IMR-90 (cell line): ENCODE measurements around the gene ADSS1.

Source experiments
- BHLHE40 ChIP-seq: fragments of 150-350 bp; IDR thresholded peaks from 2 replicates; pipeline ENCODE4 v1.6.1; 2016; ENCODE audit warnings: mild to moderate bottlenecking, low read depth, low read length
- CEBPB ChIP-seq: IDR thresholded peaks from 2 replicates; pipeline ENCODE4 v1.6.1; 2012; ENCODE audit warnings: low read depth, low read length, improper control_type of control experiment
- MAFK ChIP-seq: IDR thresholded peaks from 2 replicates; pipeline ENCODE4 v1.6.1; 2012; ENCODE audit warnings: low read depth, low read length, improper control_type of control experiment
- MAZ ChIP-seq: IDR thresholded peaks from 2 replicates; pipeline ENCODE4 v1.6.1; 2012; ENCODE audit warnings: low read depth, mild to moderate bottlenecking, low read length, improper control_type of control experiment, moderate library complexity, borderline replicate concordance
- MXI1 ChIP-seq: IDR thresholded peaks from 2 replicates; pipeline ENCODE4 v1.6.1; 2012; ENCODE audit warnings: low read depth, mild to moderate bottlenecking, low read length, moderate library complexity, borderline replicate concordance
- NFE2L2 ChIP-seq: fragments of 150-350 bp; IDR thresholded peaks from 2 replicates; pipeline ENCODE4 v1.6.1; 2016; ENCODE audit warnings: low read depth, mild to moderate bottlenecking, low read length
- POLR2A ChIP-seq: IDR thresholded peaks from 2 replicates; pipeline ENCODE4 v1.6.1; 2012; ENCODE audit warnings: mild to moderate bottlenecking, low read depth, low read length
- RAD21 ChIP-seq: IDR thresholded peaks from 2 replicates; pipeline ENCODE4 v1.6.1; 2012; ENCODE audit warnings: low read length, improper control_type of control experiment
- RCOR1 ChIP-seq: IDR thresholded peaks from 2 replicates; pipeline ENCODE4 v1.6.1; 2012; ENCODE audit warnings: mild to moderate bottlenecking, low read length, improper control_type of control experiment; ENCODE audit not compliant: insufficient replicate concordance
- RFX5 ChIP-seq: IDR thresholded peaks from 2 replicates; pipeline ENCODE4 v1.8.0; 2012; ENCODE audit warnings: low read depth, mild to moderate bottlenecking, low read length, moderate library complexity
- SMC3 ChIP-seq: fragments of 150-350 bp; IDR thresholded peaks from 2 replicates; pipeline ENCODE4 v1.6.1; 2016; ENCODE audit warnings: low read depth, mild to moderate bottlenecking, antibody characterized with exemption, low read length, moderate library complexity
- TF ChIP-seq, protein P1 (sequence below): conservative IDR thresholded peaks from 2 replicates; pipeline ENCODE4 v1.5.1; 2012; ENCODE audit warnings: mild to moderate bottlenecking, low read depth, low read length, improper control_type of control experiment
- TF ChIP-seq, protein P2 (sequence below): fragments of 150-350 bp; IDR thresholded peaks from 2 replicates; pipeline ENCODE4 v1.6.1; 2016; ENCODE audit warnings: low read depth, mild to moderate bottlenecking, low read length, moderate library complexity, borderline replicate concordance
- TF ChIP-seq, protein P3 (sequence below): fragments of 150-350 bp; IDR thresholded peaks from 2 replicates; pipeline ENCODE4 v1.6.1; 2017; ENCODE audit warnings: mild to moderate bottlenecking, antibody characterized with exemption, low read length, low read depth

DNA sequence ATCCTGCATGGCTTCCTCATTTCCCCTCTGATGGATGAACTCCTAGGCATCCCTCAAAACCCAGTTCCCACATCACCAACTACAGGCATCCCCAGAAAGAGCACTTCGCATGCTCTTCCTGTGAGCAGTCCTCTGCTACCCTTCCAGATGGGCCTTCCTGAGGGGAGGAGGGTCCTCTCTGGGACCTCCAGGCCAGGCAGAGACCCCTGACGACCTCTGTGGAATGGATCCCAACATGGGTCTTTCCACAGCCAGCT, 69.6 kb downstream of the ADSS1 start:
- TF ChIP-seq MAZ, result no peak
- TF ChIP-seq, protein P1, sequence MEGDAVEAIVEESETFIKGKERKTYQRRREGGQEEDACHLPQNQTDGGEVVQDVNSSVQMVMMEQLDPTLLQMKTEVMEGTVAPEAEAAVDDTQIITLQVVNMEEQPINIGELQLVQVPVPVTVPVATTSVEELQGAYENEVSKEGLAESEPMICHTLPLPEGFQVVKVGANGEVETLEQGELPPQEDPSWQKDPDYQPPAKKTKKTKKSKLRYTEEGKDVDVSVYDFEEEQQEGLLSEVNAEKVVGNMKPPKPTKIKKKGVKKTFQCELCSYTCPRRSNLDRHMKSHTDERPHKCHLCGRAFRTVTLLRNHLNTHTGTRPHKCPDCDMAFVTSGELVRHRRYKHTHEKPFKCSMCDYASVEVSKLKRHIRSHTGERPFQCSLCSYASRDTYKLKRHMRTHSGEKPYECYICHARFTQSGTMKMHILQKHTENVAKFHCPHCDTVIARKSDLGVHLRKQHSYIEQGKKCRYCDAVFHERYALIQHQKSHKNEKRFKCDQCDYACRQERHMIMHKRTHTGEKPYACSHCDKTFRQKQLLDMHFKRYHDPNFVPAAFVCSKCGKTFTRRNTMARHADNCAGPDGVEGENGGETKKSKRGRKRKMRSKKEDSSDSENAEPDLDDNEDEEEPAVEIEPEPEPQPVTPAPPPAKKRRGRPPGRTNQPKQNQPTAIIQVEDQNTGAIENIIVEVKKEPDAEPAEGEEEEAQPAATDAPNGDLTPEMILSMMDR, result no peak
- no peak for TF ChIP-seq RAD21
- TF ChIP-seq MAFK, result no peak
- TF ChIP-seq CEBPB, result no peak
- TF ChIP-seq RCOR1, result no peak
- no peak for TF ChIP-seq POLR2A
- TF ChIP-seq SMC3, result no peak
- no peak for TF ChIP-seq RFX5
- TF ChIP-seq MXI1, result no peak
- TF ChIP-seq, protein P2, sequence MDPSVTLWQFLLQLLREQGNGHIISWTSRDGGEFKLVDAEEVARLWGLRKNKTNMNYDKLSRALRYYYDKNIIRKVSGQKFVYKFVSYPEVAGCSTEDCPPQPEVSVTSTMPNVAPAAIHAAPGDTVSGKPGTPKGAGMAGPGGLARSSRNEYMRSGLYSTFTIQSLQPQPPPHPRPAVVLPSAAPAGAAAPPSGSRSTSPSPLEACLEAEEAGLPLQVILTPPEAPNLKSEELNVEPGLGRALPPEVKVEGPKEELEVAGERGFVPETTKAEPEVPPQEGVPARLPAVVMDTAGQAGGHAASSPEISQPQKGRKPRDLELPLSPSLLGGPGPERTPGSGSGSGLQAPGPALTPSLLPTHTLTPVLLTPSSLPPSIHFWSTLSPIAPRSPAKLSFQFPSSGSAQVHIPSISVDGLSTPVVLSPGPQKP, result no peak
- no peak for TF ChIP-seq BHLHE40
- TF ChIP-seq, protein P3, sequence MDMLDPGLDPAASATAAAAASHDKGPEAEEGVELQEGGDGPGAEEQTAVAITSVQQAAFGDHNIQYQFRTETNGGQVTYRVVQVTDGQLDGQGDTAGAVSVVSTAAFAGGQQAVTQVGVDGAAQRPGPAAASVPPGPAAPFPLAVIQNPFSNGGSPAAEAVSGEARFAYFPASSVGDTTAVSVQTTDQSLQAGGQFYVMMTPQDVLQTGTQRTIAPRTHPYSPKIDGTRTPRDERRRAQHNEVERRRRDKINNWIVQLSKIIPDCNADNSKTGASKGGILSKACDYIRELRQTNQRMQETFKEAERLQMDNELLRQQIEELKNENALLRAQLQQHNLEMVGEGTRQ, result no peak
- TF ChIP-seq NFE2L2, result no peak
